Central memory CD8-positive, alpha-beta T cell (primary cell): Measurements from ENCODE around the gene GREM1.

Experiments
- ATAC-seq: fragments of 150-1000 bp; cut with Tn5 transposase; replicated peaks from 2 replicates; pipeline ENCODE4 v1.10.0; 2022; ENCODE audit warnings: mild to moderate bottlenecking, moderate FRiP score, moderate number of reproducible peaks; ENCODE audit not compliant: poor library complexity, severe bottlenecking; ENCODE audit errors: extremely low read depth
- DNase-seq, 2 donors: peaks; one replicate each; pipeline ENCODE4 v3.0.0; 2021; ENCODE audit warnings: low spot score in 2 of 2
- H3K27ac Mint-ChIP-seq: one replicate; pipeline ENCODE4 v1.8.0; 2022; ENCODE audit warnings: low read depth, mild to moderate bottlenecking, moderate library complexity, mixed read lengths
- H3K27me3 Mint-ChIP-seq: one replicate; pipeline ENCODE4 v1.8.0; 2022; ENCODE audit warnings: mixed read lengths
- H3K36me3 Mint-ChIP-seq: one replicate; pipeline ENCODE4 v1.8.0; 2022; ENCODE audit warnings: mild to moderate bottlenecking, moderate library complexity, mixed read lengths; ENCODE audit not compliant: insufficient read depth
- H3K4me1 Mint-ChIP-seq: one replicate; pipeline ENCODE4 v1.8.0; 2022; ENCODE audit warnings: mixed read lengths
- H3K4me3 Mint-ChIP-seq: one replicate; pipeline ENCODE4 v1.8.0; 2022; ENCODE audit warnings: mild to moderate bottlenecking, moderate library complexity, mixed read lengths
- H3K9me3 Mint-ChIP-seq: one replicate; pipeline ENCODE4 v1.8.0; 2022; ENCODE audit warnings: mixed read lengths

The GREM1 gene

GRCh38 chr15:32746116-32746857 lies 28.5 kb downstream of the GREM1 start:
- DNase-seq: no peak
- no peak overlapping the region for H3K27ac Mint-ChIP-seq
- peaks cover 28% of the 10 kb centered on the region for H3K27me3 Mint-ChIP-seq
- H3K4me3 Mint-ChIP-seq: no peak overlapping the region
- no peak for ATAC-seq
- H3K9me3 Mint-ChIP-seq: no peaks in the 10 kb centered on the region
- no peaks in the 10 kb centered on the region for H3K36me3 Mint-ChIP-seq
- no peaks in the 10 kb centered on the region for H3K4me1 Mint-ChIP-seq

DNA sequence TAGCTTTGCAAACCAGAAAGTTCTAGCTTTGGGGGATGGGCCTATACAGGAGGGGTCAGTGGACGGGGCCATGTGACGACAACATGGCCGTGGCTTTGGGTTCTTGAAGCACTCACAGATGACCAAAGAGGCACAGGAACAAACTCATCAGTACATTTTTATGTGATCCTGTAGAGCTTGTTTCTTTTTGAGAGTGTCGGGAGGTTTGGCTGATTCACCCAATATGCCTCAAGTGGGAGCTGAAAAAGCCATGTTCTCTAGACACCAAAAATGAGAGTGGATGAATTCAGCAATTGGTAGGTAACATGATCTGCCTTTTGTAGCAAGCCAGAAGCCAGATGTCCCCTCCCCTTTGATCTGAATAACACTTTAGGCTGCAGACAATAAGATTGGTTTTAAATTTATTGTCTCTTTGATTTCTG lies 30.1 kb downstream of the GREM1 start:
- H3K36me3 Mint-ChIP-seq: no peaks in the 10 kb centered on the region
- no peak overlapping the region for H3K4me3 Mint-ChIP-seq
- H3K9me3 Mint-ChIP-seq: no peaks in the 10 kb centered on the region
- H3K27ac Mint-ChIP-seq: no peak overlapping the region
- no peaks in the 10 kb centered on the region for H3K4me1 Mint-ChIP-seq
- DNase-seq (no peak), ATAC-seq (no peak)
- peaks cover 23% of the 10 kb centered on the region for H3K27me3 Mint-ChIP-seq

- ATAC-seq (no peak), DNase-seq (no peak)
- Mint-ChIP-seq H3K4me3 (no peak overlapping the region), H3K9me3 (no peaks in the 10 kb centered on the region), H3K36me3 (no peaks in the 10 kb centered on the region), H3K27ac (no peak overlapping the region), H3K4me1 (no peaks in the 10 kb centered on the region), H3K27me3 (peaks cover 37% of the 10 kb centered on the region)
Observed at GRCh38 chr15:32750979-32751378, 33.2 kb downstream of the GREM1 start.

DNA sequence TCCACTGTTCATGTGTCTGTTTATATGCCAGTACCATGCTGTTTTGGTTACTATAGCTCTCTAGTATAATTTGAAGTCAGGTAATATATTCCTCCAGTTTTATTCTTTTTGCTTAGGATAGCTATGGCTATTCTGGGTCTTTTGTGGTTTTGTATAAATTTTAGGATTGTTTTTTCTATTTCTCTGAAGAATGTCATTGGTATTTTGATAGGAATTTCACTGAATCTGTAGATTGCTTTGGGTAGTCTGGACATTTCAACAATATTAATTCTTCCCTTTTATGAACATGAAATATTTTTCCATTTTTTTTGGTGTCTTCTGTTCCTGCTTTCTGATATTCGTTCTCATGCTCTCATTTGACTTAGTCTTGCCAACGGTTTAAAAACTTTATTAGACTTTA lies 39.6 kb downstream of the GREM1 start:
- ATAC-seq: no peak
- H3K9me3 Mint-ChIP-seq: no peaks in the 10 kb centered on the region

DNA sequence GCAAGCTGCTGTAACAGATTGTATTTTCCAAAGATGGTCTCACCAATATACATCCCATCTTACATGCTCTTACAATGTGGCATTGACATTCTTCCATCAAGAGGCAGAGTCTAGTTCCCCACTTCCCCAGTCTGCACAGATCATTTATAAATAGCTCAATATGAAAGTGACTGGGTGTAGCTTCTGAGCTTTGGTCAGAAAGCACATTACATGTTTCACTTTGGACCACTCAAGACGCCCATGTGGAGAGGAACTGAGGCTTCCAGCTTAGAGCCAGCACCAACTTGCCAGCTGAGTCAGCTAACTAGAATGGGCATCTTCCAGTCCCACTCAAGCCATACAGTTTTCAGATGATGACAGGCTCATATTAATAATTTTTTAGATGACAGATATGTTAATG lies 45.5 kb downstream of the GREM1 start:
- no peak overlapping the region for H3K27ac Mint-ChIP-seq
- no peaks in the 10 kb centered on the region for H3K9me3 Mint-ChIP-seq
- no peaks in the 10 kb centered on the region for H3K4me1 Mint-ChIP-seq
- no peaks in the 10 kb centered on the region for H3K36me3 Mint-ChIP-seq
- H3K4me3 Mint-ChIP-seq: no peak overlapping the region
- H3K27me3 Mint-ChIP-seq: peaks cover 50% of the 10 kb centered on the region
- no peak for DNase-seq
- no peak for ATAC-seq

More for the DNA sequence above, 39.6 kb downstream of the GREM1 start:
- DNase-seq: no peak
- no peak overlapping the region for H3K4me3 Mint-ChIP-seq
- no peak overlapping the region for H3K27ac Mint-ChIP-seq
- no peaks in the 10 kb centered on the region for H3K4me1 Mint-ChIP-seq
- H3K27me3 Mint-ChIP-seq: peaks cover 85% of the 10 kb centered on the region
- no peaks in the 10 kb centered on the region for H3K36me3 Mint-ChIP-seq

DNA sequence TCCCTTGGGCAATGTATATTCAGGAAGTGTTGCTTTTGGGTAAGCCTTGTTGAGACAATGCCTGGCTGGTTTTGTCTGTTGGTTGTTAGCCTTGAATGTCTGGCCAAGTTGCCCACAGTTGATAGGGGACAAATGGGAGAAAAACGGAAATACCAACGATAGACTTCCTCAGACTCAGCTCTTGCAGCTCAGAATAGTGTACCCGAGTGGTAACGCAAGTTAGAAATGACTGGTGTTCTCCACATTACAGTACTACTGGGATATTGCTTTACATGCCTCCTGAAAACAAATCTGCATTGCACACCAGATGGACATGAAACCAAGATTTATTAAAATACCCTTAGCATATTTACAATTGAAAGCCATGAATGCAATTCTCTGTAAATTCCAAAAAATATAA lies 47.4 kb downstream of the GREM1 start:
- Mint-ChIP-seq H3K27me3 (peaks cover 35% of the 10 kb centered on the region), H3K36me3 (no peaks in the 10 kb centered on the region), H3K27ac (no peak overlapping the region), H3K9me3 (no peaks in the 10 kb centered on the region), H3K4me1 (no peaks in the 10 kb centered on the region), H3K4me3 (no peak overlapping the region)
- DNase-seq: no peak
- ATAC-seq: no peak

GRCh38 chr15:32766101-32766500 lies 48.3 kb downstream of the GREM1 start:
- H3K9me3 Mint-ChIP-seq: no peaks in the 10 kb centered on the region
- ATAC-seq: no peak
- no peak overlapping the region for H3K27ac Mint-ChIP-seq
- DNase-seq: no peak
- H3K4me3 Mint-ChIP-seq: no peak overlapping the region
- peaks cover 26% of the 10 kb centered on the region for H3K27me3 Mint-ChIP-seq
- H3K4me1 Mint-ChIP-seq: no peaks in the 10 kb centered on the region
- no peaks in the 10 kb centered on the region for H3K36me3 Mint-ChIP-seq

GRCh38 chr15:32767236-32767635 lies 49.4 kb downstream of the GREM1 start:
- no peaks in the 10 kb centered on the region for H3K9me3 Mint-ChIP-seq
- no peaks in the 10 kb centered on the region for H3K4me1 Mint-ChIP-seq
- no peak overlapping the region for H3K27ac Mint-ChIP-seq
- no peaks in the 10 kb centered on the region for H3K36me3 Mint-ChIP-seq
- peaks cover 15% of the 10 kb centered on the region for H3K27me3 Mint-ChIP-seq
- H3K4me3 Mint-ChIP-seq: no peak overlapping the region
- ATAC-seq (no peak), DNase-seq (no peak)

- Mint-ChIP-seq H3K36me3 (peaks cover 18% of the 10 kb centered on the region), H3K27ac (no peak overlapping the region), H3K4me1 (no peaks in the 10 kb centered on the region), H3K27me3 (peaks cover 14% of the 10 kb centered on the region), H3K4me3 (no peak overlapping the region), H3K9me3 (no peaks in the 10 kb centered on the region)
- ATAC-seq: no peak
- no peak for DNase-seq
Observed at GRCh38 chr15:32774022-32774421, 56.2 kb downstream of the GREM1 start.

DNA sequence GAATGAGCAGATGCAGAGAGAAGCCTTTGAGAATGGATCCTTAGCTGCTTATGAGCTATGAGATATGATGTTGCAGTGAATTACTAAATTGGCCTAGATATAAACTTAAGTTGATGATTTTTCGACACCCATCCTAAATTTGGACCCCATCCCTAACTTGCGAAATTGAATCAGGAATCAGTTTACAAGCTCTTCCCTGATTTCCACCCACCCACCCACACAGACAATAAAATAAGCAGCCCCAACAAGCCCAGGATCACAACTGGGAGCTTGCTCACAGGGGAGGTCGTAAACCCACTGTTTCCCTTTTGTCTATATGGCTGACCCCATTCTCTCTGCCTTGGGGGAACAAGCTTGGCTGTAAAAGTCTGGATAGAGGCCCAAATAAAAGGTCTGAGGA lies 57.3 kb downstream of the GREM1 start:
- no peak for ATAC-seq
- no peak overlapping the region for H3K4me3 Mint-ChIP-seq
- peaks cover 18% of the 10 kb centered on the region for H3K36me3 Mint-ChIP-seq
- peaks cover 14% of the 10 kb centered on the region for H3K27me3 Mint-ChIP-seq
- no peak overlapping the region for H3K27ac Mint-ChIP-seq
- no peak for DNase-seq
- no peaks in the 10 kb centered on the region for H3K9me3 Mint-ChIP-seq
- H3K4me1 Mint-ChIP-seq: no peaks in the 10 kb centered on the region

GRCh38 chr15:32778391-32779176 lies 60.8 kb downstream of the GREM1 start:
- DNase-seq (no peak), ATAC-seq (no peak)
- no peaks in the 10 kb centered on the region for H3K4me1 Mint-ChIP-seq

GRCh38 chr15:32781781-32782180 lies 64.0 kb downstream of the GREM1 start:
- no peaks in the 10 kb centered on the region for H3K4me1 Mint-ChIP-seq
- H3K4me3 Mint-ChIP-seq: no peak overlapping the region
- H3K36me3 Mint-ChIP-seq: peaks cover under 1% of the 10 kb centered on the region
- no peaks in the 10 kb centered on the region for H3K9me3 Mint-ChIP-seq
- no peak for ATAC-seq
- DNase-seq: no peak
- H3K27me3 Mint-ChIP-seq: no peaks in the 10 kb centered on the region
- no peak overlapping the region for H3K27ac Mint-ChIP-seq

More at GRCh38 chr15:32778391-32779176, 60.8 kb downstream of the GREM1 start:
- H3K9me3 Mint-ChIP-seq: no peaks in the 10 kb centered on the region
- no peak overlapping the region for H3K27ac Mint-ChIP-seq
- H3K27me3 Mint-ChIP-seq: peaks cover 14% of the 10 kb centered on the region
- no peak overlapping the region for H3K4me3 Mint-ChIP-seq
- H3K36me3 Mint-ChIP-seq: peaks cover 13% of the 10 kb centered on the region

GRCh38 chr15:32784581-32784980 lies 66.8 kb downstream of the GREM1 start:
- no peak for ATAC-seq
- Mint-ChIP-seq H3K36me3 (no peaks in the 10 kb centered on the region), H3K9me3 (no peaks in the 10 kb centered on the region), H3K27ac (no peak overlapping the region), H3K4me3 (no peak overlapping the region), H3K4me1 (no peaks in the 10 kb centered on the region), H3K27me3 (no peaks in the 10 kb centered on the region)
- no peak for DNase-seq
